Measurements from ENCODE around the gene CDH15.

- TF ChIP-seq CTCF (IDR thresholded peaks at IDR 0.05; ENCODE audit: low read length) (no peak), EZH2 (optimal IDR thresholded peaks at IDR 0.05; ENCODE audit: low read depth, low read length) (no peak), EZH2phosphoT487 (IDR thresholded peaks at IDR 0.05; ENCODE audit: low read length) (no peak)
Measured at GRCh38 chr16:89164436-89164835, 7.1 kb upstream of the CDH15 start.
